T-helper 9 cell (primary cell): ENCODE measurements around the gene PBRM1.

Source experiments
- DNase-seq: peaks from one replicate; pipeline ENCODE4 v3.0.0-alpha.2; 2020

Gene PBRM1

DNA sequence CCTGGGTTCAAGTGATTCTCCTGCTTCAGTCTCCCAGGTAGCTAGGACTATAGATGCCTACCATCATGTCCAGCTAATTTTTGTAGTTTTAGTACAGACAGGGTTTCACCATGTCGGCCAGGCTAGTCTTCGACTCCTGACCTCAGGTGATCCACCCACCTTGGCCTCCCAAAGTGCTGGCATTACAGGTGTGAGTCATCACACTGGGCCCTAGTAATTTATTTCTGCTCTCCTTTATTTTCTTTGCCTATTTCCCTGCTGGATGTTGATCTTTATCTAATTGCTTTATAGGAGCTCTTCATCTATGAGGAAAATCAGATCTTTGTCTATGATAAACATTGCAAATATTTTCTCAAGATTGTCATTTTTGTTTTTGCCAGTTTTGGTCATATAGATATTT is 117.6 kb downstream of the PBRM1 start:
- DNase-seq, result no peak

DNA sequence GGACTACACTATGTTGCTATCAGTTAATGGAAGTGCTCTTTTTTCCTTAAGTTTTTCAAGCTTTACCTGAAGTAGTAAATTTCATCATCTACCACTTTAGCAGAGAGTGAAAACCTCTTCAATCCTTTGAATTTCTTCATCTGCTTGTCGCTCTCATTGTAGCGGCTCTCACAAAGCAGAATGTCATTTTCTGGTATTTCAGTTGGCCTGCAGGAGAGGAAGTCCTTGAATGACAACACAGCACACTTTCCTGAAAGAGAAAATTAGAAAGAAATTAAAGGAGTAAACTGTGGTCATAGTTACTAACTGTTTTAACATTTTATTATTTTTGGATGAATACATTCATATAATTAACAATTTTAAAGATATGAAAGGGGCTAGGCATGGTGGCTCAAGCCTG is 121.7 kb downstream of the PBRM1 start:
- no peak for DNase-seq

DNA sequence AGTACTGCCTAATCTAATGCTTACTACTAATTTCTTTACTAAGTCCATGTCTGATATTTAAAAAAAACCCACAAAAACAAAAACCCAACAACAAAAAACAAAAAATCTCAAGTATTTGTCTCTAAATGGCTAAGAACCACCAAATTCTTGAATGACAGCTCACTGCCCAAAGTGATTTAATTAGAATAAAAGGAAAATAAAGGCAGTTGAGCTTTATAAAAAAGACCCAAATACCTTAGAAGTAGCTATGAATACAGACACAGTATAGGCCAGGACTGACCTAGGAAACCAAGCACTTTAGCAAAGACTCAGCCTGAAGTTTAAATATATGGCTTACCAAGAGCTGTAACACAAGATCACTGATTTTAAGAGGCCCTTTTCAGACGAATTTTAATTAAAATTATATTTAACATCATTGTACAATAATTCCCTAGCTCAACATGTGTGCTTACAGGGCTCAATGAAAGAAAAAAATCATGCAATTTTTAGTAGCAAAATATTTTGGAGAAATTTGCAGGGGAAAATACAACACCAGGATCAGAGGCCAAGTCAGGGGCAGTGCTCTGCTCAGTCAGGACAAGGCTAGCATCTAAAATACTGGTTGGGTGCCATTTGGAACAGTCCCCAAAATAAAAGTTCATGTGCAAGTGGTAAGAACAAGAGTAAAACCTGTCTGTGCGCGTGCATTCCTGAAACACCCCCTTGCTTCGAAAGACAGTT is 124.5 kb downstream of the PBRM1 start:
- DNase-seq, result no peak

DNA sequence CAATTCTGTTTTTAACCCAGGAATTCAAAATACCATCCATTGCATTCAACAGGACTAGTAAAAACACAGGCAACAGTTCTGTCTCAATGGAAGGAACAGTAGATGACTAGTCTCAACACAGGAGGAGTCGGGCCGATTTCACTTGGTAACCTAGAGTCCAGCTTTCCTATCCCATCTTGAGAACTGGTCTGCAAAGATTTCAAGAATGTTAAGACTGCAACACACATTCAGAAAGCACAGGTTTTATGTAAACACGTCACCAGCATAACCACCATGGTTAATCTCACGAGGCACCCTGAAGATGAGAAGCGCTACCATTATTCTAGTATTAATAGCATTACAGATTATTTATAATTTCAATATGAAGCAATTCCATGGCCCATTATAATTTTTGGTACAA is 127.3 kb downstream of the PBRM1 start:
- DNase-seq, result no peak

DNA sequence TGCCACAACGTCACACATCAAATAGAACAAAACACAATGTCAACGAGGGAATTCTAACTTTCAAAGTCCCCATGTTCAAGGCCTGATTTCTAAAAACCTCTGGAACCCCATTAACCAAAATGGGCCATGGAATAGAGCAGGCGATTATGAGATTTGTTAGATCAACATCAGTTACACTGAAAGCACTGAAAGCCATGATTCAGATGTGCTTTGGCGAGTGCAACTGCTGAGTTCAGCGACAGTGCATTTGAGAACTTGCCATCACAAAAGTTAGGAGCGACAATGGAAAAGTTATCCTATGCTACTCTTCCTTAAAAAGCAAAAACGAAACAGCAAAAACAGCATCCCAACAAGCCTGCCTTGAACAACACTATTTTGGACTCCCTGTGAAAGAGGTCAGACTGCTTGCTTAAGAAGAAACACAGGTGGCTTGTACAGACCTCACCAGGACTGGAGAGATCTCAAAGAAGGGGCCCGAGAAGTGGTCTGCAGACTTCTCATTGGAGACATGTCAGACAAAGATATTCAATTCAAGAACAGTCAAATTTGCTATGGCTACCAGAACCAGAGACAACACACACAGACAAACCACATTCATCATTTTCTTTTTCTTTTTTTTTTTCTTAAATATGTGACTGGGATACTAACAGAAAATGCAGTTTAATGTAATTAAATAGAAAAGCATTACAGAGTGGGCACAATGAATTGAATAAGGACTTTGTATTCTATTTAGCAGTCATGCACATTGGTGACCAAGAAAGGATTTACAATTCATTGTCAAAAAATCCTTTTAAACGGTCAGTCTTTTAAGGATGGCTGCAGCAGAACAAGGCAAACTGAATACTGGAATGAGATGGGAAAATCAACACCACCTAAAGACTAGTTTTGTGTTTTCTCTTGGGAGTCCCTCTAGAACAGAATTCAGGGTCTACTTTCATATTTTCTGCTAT is 128.4 kb downstream of the PBRM1 start:
- no peak for DNase-seq

DNA sequence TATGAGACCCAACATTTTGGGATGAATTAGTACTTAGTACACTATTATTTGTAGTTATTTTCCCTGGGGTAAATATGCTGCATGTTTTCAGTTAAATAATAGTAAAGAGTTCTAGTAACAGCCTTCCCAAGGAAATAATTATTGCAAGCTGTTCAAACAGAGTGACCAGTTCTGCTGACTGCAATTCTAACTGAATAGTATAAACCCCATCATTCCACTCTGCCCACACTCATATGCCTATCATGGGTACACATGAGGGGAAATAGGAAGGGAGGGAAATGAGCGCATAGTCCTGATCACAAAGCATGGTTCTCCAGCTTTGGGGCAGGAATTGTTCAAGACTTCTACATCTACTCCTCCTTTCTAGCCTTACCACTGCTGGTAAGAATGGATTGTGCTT is 130.7 kb downstream of the PBRM1 start:
- DNase-seq, result no peak

DNA sequence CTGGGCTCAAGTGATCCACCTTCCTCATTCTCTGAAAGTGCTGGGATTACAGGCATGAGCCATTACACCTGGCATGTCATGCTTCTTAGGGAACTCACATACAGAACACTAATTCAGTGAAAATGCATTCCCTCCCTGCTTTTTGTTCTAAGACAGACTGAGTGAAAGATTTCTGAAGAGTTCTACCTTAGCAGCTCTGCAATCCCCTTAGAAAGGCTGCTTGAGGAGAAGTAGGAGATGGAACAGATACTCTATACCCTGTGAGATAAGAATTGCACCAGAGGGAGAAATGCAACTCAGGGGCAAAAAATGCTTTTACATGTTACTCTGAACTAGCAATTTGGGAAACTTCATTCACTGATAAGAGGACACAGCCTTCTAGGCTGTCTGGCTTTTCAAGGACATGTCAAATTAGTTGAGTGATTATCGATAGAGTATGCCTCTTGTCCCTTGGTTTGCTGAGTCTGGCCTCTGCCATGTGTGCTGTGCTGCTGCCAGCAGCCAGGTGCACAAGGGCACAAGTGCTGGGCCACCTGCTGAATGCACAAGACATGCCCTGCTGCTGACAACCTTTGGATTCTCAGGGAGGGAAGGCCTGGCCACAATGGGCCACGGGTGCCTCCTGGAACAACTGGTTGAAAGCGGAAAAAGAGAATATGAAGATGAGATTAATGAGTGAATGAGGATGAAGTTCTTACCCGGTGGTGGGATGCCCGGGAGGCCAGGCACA is 131.5 kb downstream of the PBRM1 start:
- DNase-seq, result no peak

DNA sequence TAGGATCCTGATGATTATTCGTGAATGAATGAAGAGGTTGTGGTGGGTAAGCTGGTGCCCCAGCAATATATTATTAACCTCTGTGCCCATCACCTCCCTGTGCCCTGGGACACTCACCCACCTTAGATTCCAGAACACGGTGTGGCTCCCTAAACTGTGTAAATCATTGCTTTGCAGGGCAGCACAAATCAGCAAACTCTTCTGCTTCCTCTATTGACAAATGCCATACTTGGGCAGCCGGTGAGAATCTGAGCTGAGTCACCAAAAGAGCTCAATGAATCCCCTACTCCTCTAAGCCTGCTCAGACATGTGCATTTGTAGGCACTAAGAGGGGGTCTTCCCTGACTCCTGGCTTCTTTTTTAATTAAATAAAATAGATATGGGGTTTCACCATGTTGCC is 133.6 kb downstream of the PBRM1 start:
- no peak for DNase-seq

DNA sequence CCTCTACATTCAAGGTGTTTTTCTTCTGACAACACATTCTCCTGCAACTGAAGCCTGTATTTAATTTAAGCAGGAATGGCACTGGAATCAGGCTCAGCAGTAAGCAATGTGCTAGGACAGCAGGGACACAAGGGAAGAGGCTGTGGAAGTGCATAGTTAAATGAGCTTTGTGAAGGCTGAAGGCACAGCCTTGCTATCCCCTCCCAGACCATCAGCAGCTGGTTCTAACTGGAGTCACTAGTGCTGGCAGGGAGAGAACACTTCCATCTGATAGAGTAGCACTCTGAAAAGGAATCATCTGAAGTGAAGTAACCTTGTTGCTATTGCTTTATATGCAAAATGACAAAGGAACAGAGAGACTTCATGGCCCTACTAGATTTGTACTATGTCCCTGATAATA is 134.6 kb downstream of the PBRM1 start:
- DNase-seq, result no peak

DNA sequence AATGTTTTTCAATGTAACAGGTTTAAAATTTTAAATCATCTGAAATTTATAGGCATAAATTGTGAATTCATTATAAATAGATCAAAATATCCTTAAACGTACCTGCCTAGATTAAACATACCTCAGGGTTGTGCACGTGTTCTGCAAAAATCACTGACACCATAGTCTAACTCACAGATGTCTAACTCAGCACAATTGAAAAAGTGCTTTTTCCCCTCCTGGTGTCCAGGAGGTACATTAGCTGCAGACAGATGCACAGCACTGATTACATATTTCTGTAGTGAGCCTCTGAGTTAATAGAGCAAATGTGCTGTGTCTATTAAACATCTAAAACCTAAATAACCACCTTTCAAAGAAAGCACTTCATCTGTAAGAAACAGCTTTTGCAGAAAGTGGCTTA is 138.6 kb downstream of the PBRM1 start:
- no peak for DNase-seq

DNA sequence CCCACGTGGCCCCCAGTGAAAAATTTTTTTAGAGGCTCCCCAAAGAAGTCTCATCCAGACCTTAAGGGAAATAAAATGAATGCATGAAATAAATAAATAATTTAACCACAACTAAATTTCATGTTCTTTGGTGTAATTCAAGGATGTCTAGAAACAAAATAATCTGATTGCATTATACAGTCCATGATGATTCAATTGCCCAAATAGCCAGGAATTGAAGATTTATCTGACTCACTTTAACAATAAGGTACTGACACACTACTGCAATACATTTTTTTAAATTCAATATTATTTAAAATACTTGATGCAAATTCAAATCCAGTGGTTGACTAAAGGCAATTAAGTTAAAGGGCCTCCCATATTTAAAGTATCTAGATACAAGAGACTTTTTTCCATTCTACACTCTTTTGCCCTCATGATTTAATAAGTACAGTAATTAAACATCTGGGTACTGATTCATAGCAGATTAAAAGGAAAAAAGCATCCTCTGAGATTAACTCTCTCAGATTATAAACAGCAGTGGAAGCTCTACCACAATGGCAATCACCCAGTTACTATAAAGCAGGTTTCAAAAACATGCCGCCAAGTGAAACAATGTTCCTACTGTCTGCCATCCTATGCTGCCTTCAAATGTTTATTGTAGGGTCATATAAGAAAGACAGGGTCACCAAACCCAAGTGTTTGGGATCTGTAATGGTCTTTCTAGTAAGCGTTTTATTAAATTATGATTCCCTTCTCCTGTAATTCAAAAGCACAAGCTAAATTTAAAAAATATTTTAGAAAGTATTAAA is 139.4 kb downstream of the PBRM1 start:
- no peak for DNase-seq

DNA sequence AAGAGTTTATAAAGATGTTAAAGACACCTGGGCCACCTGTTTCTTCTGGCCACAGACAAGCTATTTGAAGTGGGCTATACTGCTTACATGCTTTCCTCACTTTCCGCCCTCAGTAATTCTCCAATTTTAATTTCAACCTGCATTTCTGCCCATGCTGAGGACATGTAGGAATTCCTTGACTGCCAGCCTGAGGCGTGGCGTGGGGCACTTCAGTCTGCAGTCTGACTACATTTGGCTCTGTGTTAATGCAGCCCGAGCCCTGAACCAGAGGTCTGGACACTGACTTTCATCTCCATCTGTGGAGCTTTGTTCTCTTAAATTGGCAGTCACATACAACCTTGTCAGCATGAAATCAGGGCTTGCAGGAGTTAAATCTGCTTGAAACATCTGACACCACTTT is 140.8 kb downstream of the PBRM1 start:
- DNase-seq, result no peak

DNA sequence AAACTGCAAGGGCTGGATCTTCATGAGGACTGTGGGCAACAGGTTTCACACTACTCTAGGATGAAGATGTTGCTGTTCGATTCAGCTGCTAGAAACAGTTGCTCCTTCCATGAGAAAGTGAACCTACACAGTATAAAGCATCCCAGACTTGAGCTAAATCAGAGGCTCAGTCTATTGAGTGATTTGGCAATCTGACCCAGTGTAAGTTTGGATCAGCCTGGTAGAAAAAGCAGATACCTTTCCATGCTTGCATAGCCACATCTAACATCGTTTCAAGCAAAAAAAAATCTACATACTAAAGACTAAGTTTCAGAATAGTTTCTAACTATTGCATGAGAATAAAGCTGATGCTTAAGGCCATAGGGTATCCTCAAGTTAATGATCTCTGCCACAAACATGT is 144.7 kb downstream of the PBRM1 start:
- DNase-seq, result no peak

DNA sequence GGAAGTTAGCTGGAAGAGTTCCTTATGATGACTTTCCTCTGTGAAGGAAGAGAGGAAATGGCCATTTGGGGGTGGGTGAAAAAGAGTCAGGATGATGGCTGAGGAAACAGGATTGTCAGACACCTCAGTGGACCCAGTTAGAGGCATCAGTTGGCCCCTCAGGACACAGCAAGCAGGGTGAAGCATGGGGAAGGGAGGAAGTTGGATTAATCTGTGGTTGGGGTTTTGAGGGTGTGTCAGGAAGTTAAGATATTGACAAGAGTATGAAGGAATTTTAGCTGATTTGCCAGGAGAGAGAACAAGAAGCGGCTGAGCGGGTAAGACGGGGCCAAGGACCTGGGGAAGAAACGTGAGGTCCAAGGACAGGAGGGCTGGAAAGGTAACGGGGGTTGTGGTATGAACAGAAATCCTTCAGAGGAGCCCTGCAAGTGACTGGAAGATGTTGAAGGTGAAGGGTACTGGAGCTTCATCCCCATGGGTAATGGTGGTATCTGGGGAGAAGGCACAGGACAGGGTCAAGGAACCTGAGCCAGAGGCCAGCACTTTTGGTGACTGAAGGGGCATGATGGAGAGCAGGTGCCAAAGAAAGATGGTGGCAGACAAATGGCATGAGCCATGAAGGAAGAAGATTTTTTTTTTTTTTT is 146.6 kb downstream of the PBRM1 start:
- no peak for DNase-seq

DNA sequence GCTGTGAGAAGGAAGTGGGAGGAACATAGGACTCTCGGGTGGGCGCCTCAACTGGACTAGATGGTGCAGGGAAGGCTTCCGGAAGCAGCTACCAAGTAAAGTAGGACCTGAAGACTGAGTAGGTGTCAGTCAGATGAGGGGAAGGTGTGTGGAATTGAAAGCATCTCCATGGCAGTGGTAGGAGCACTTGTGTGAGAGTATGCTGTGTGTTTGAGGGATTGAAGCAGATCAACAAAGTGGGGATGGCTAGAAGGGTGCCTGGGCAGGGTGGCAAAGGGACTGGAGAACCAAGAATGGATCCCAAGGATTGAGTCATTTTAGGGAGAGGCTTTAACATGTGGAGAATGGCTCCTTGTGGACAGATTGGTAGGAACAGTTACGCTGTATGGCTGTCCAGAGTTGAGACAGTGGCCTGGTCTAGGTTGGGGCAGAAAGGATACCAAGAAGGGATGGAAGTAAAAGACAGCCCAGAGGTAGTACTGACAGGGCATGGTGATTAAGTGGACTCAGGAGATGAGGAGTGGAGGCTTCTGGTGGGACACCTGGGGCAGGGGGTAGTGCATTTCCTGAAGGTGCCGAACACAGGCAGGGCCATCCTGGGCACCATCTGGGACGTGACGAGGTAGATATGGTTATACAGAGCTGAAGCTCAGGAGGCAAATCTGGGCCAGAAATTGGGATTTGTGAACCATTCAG is 147.8 kb downstream of the PBRM1 start:
- DNase-seq, result no peak

DNA sequence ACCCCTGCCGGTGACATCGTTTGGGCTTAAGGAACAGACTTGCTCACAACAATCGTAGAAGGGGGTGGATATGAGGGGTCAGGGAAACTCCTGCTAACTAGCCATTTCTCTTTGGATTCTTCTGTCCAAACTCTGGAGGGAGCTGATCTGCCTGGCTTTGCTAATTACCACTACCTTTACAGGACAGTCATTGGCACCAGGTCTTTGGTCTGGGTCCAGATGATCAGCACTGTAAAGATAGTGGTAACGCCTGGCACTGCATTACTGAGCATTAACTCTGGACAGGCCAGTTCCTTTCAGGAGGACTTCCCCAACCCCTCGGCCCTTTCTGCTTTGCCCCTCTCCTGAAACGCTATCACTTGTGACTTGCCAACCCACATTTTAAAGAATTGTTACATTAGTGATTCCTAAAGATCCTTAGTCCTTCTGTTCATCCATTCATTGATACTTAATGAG is 148.5 kb downstream of the PBRM1 start:
- DNase-seq, result no peak

DNA sequence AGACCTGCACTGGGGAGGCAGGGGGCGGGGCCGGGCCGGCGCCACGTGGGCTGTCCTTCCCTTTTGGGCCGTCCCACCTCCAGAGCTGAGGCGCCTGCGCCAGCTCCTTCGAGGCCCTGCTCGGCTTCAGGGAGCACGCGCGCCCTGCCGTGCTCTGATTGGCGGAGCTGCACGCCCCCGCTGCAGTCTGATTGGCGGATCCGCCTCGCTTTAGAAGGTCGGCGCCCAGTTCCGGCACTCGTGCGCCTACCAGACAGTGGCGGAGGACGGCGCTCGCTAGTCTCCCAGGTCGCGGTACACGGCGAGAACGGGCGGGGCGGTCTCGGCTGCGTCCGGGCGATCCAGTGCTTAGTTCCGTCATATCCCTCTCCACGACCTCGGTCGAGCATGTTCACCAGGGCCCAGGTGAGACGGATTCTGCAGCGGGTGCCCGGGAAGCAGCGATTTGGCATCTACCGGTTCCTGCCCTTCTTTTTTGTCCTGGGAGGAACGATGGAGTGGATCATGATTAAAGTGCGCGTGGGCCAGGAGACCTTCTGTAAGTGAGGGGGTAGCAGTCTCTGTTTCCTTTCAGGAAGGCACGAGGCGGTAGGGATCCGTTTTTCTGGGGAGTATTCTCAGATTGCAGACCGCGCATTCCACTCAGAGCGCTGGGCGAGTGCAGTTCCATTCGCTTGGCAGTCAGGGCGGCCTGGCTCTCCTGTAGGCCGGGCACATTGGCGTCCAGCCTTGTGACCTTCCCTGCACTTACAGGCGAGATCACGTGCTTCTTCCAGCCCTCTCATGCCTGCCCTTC is 149.1 kb downstream of the PBRM1 start, which contains the start of gene UQCC5:
Gene UQCC5 (plus strand): TSS at position 237 of the 796 bp plus-strand sequence. CDS start 151 bp downstream, at position 388.
- peak; percentile 90 for DNase-seq

DNA sequence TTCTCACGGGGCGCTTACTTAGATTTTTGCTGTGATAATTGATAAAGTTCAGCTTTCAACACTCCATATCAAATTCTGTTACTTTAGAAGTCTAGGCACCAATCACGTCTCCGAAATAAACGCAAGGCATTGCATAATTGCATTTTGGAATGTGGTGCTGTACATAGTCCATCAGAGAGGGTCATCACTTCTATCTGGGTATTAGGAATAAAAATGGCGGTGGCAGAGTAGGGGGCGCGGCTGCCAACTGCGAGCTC is 149.7 kb downstream of the PBRM1 start:
- no peak for DNase-seq

DNA sequence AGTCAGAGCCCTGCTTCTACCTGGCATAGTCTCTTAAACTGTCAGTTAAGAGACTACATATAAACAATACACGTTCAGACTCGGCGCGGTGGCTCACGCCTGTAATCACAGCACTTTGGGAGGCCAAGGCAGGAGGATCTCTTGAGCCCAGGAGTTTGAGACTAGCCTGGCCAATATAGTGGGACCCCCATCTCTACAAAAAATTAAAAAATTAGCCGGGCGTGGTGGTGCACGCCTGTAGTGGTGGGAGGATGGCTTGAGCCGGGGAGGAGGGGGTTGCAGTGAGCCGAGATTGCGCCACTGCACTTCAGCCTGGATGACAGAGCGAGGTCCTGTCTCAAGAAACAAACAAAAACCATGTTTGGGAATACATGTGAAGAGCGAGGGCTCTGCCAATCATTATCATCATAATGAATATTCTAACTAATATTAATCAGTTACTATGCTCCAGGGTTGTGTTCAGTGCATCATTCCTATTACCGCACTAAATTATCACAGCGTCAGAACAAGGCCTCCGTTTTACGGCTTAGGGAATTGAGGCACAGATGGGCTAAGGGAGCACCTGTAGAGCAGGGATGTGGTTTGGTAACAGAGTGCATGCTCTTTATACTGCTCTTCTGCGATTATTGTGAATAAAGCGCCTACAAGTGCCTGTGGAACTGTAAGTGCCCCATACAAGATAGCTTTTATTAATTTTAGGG is 150.2 kb downstream of the PBRM1 start:
- DNase-seq, result no peak
